GM12892 (cell line): Measurements from ENCODE around the gene AP1G2.
A peak's percentile ranks its signal among the peaks of the same experiment; 100 is the strongest.
"Not testable (repeated sequence)": the region's sequence is repeated elsewhere in the genome, so short reads cannot be mapped to it uniquely, and the experiment has no call there.

ENCODE experiments used
- DNase-seq: peaks from one replicate; pipeline ENCODE4 v3.0.0; 2011; ENCODE audit not compliant: insufficient read length
- FAIRE-seq: peaks from 2 replicates; lab custom pipeline; 2011; peaks lifted over from hg19 to GRCh38; lab: Jason Lieb, UNC
- POLR2A ChIP-seq: IDR thresholded peaks from 2 replicates; pipeline ENCODE4 v1.6.1; 2011; ENCODE audit warnings: low read depth, low read length, control low read depth
- POLR2AphosphoS5 ChIP-seq: IDR thresholded peaks from 2 replicates; pipeline ENCODE4 v1.6.1; 2011; ENCODE audit warnings: low read depth, low read length, control low read depth
- TAF1 ChIP-seq: IDR thresholded peaks from 2 replicates; pipeline ENCODE4 v1.6.1; 2011; ENCODE audit warnings: low read depth, mild to moderate bottlenecking, control low read depth, low read length, borderline replicate concordance

Gene AP1G2

GRCh38 chr14:23589606-23590005 is 22.0 kb upstream of the AP1G2 start:
- TF ChIP-seq TAF1 = no peak
- FAIRE-seq (no peak), DNase-seq (no peak)

GRCh38 chr14:23588884-23589598 is 21.4 kb upstream of the AP1G2 start:
- FAIRE-seq (peak; percentile 98), DNase-seq (peak; percentile 76)
- TF ChIP-seq POLR2A (no peak), POLR2AphosphoS5 (peak; percentile 61; the same call in 1 of the 2 replicates)

- DNase-seq, FAIRE-seq: not testable (repeated sequence)
These were observed 17.1 kb upstream of the AP1G2 start for GRCh38 chr14:23584527-23585203.

- not testable (repeated sequence) for FAIRE-seq
These were observed 16.4 kb upstream of the AP1G2 start for GRCh38 chr14:23583761-23584526.

GRCh38 chr14:23582906-23583760 is 15.5 kb upstream of the AP1G2 start:
- no peak for FAIRE-seq
- no peak for DNase-seq
- no peak for TF ChIP-seq TAF1
- no peak for TF ChIP-seq POLR2A
- TF ChIP-seq POLR2AphosphoS5 = no peak

More at GRCh38 chr14:23583761-23584526, 16.4 kb upstream of the AP1G2 start:
- DNase-seq = not testable (repeated sequence)

- TF ChIP-seq TAF1 = no peak
- no peak for TF ChIP-seq POLR2A
- TF ChIP-seq POLR2AphosphoS5 = no peak
- DNase-seq (no peak), FAIRE-seq (no peak)
These were observed 13.3 kb upstream of the AP1G2 start for GRCh38 chr14:23580948-23581281.

- DNase-seq (no peak), FAIRE-seq (no peak)
- no peak for TF ChIP-seq TAF1
- no peak for TF ChIP-seq POLR2A
- TF ChIP-seq POLR2AphosphoS5 = no peak
These were observed 12.7 kb upstream of the AP1G2 start for GRCh38 chr14:23580152-23580926.

GRCh38 chr14:23579739-23580138 is 12.1 kb upstream of the AP1G2 start:
- TF ChIP-seq TAF1 = no peak
- no peak for TF ChIP-seq POLR2A
- no peak for DNase-seq
- FAIRE-seq = no peak

- FAIRE-seq (no peak), DNase-seq (no peak)
- TF ChIP-seq POLR2A = no peak
- no peak for TF ChIP-seq POLR2AphosphoS5
- TF ChIP-seq TAF1 = no peak
These were observed 11.7 kb upstream of the AP1G2 start for GRCh38 chr14:23579311-23579630.

GRCh38 chr14:23578560-23579310 is 11.1 kb upstream of the AP1G2 start, which contains the start of gene JPH4:
JPH4 (minus strand) TSS chr14:23578790; CDS start chr14:23577453, 1,337 bp downstream.
- DNase-seq (no peak), FAIRE-seq (no peak)
- TF ChIP-seq POLR2AphosphoS5 (no peak), TAF1 (no peak), POLR2A (no peak)
